PC-9 (cell line): Measurements from ENCODE around the gene RECQL5.
"Not testable (repeated sequence)": the region's sequence is repeated elsewhere in the genome, so short reads cannot be mapped to it uniquely, and the experiment has no call there.

Experiments used
- EZH2 ChIP-seq: fragments of 200-600 bp; sonication (generic); IDR thresholded peaks from 2 replicates; pipeline ENCODE4 v1.8.0; 2017; ENCODE audit warnings: antibody characterized with exemption, low read depth
- TF ChIP-seq, protein P1 (sequence below): fragments of 200-600 bp; sonication (generic); conservative IDR thresholded peaks from 2 replicates; pipeline ENCODE4 v1.6.1; 2017; ENCODE audit warnings: mixed run types, antibody characterized with exemption, mild to moderate bottlenecking, moderate library complexity

DNA sequence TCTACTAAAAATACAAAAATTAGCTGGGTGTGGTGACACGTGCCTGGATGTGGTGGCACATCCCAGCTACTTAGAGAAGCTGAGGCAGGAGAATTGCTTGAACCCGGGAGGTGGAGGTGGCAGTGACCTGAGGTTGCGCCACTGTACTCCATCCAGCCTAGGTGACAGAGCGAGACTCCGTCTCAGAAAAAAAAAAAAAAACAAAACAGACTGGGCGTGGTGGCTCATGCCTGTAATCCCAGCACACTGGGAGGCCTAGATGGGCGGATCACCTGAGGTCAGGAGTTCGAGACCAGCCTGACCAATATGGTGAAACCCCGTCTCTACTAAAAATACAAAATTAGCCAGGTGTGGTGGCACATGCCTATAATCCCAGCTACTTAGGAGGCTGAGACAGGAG lies 73.5 kb downstream of the RECQL5 start:
- TF ChIP-seq EZH2, result not testable (repeated sequence)
- TF ChIP-seq, protein P1, sequence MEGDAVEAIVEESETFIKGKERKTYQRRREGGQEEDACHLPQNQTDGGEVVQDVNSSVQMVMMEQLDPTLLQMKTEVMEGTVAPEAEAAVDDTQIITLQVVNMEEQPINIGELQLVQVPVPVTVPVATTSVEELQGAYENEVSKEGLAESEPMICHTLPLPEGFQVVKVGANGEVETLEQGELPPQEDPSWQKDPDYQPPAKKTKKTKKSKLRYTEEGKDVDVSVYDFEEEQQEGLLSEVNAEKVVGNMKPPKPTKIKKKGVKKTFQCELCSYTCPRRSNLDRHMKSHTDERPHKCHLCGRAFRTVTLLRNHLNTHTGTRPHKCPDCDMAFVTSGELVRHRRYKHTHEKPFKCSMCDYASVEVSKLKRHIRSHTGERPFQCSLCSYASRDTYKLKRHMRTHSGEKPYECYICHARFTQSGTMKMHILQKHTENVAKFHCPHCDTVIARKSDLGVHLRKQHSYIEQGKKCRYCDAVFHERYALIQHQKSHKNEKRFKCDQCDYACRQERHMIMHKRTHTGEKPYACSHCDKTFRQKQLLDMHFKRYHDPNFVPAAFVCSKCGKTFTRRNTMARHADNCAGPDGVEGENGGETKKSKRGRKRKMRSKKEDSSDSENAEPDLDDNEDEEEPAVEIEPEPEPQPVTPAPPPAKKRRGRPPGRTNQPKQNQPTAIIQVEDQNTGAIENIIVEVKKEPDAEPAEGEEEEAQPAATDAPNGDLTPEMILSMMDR, result not testable (repeated sequence)
